B cell (primary cell): ENCODE results near the gene CRB1.

Experiments
- EZH2 ChIP-seq: IDR thresholded peaks from 2 replicates; pipeline ENCODE4 v1.6.1; 2012; ENCODE audit warnings: borderline replicate concordance, low read depth, mild to moderate bottlenecking, moderate library complexity, low read length; ENCODE audit not compliant: insufficient read depth, poor library complexity, severe bottlenecking
- TF ChIP-seq, protein P1 (sequence below): fragments of 200-600 bp; IDR thresholded peaks from one replicate; pipeline ENCODE4 v1.8.0; 2022; ENCODE audit warnings: antibody characterized with exemption, mild to moderate bottlenecking

DNA sequence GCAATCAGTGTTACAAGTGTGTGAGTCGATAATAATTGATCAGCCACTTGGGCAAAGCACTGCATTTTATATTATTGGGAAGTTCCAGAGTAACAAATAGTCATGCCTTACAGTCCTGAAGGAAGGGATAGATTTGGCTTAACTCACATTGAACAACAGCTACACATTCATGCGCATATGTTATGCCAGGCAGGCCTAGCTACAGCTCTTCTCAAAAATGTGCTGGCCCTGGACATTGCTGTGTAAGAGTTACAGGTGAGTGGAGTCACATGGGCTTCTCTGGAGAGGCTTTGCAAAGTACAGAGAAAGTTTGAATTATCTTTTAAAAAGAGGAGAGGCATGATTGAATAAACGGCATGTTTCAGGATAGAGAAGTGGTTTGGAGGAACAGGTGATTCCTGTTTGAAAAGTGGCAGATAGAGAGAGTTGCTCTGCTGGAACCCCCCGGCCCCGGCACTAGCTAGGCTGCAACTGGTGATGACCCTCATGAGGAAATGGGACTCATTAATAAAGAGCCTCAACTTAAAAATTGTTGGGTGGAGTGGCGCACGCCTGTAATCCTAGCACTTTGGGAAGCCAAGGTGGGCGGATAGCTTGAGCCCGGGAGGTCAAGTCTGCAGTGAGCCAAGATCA is 200.6 kb downstream of the CRB1 start:
- TF ChIP-seq, protein P1, sequence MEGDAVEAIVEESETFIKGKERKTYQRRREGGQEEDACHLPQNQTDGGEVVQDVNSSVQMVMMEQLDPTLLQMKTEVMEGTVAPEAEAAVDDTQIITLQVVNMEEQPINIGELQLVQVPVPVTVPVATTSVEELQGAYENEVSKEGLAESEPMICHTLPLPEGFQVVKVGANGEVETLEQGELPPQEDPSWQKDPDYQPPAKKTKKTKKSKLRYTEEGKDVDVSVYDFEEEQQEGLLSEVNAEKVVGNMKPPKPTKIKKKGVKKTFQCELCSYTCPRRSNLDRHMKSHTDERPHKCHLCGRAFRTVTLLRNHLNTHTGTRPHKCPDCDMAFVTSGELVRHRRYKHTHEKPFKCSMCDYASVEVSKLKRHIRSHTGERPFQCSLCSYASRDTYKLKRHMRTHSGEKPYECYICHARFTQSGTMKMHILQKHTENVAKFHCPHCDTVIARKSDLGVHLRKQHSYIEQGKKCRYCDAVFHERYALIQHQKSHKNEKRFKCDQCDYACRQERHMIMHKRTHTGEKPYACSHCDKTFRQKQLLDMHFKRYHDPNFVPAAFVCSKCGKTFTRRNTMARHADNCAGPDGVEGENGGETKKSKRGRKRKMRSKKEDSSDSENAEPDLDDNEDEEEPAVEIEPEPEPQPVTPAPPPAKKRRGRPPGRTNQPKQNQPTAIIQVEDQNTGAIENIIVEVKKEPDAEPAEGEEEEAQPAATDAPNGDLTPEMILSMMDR: no peak
- no peak for TF ChIP-seq EZH2
